ENCODE data around the gene WDFY1.
A peak's percentile ranks its signal among the peaks of the same experiment; 100 is the strongest.
"Not testable (repeated sequence)": the region's sequence is repeated elsewhere in the genome, so short reads cannot be mapped to it uniquely, and the experiment has no call there.

The WDFY1 gene

DNA sequence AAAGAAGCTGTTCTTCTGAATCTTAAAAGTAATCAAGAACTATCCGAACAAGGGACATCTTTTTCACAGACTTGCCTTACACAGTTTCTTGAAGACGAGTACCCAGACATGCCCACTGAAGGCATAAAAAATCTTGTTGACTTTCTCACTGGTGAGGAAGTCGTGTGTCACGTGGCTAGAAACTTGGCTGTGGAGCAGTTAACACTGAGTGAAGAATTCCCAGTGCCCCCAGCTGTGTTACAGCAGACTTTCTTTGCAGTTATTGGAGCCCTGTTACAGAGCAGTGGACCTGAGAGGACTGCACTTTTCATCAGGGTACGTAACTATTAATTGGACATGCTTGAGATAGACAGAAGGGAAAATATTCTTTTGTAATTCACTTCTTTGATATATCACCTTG lies 14.6 kb upstream of the WDFY1 start:
- DNase-seq (ENCODE audit: low read depth in 2 of 3, low spot score in 2 of 3): no peak

- peak; percentile 90 to 99 (median 96) for DNase-seq (ENCODE audit: low read depth in 2 of 3, low spot score in 2 of 3)
These were observed 12.1 kb upstream of the WDFY1 start, which contains the start of gene MRPL44 for GRCh38 chr2:223957092-223957851. MRPL44 (plus strand) TSS chr2:223957463; CDS start chr2:223957473, 10 bp downstream.

DNA sequence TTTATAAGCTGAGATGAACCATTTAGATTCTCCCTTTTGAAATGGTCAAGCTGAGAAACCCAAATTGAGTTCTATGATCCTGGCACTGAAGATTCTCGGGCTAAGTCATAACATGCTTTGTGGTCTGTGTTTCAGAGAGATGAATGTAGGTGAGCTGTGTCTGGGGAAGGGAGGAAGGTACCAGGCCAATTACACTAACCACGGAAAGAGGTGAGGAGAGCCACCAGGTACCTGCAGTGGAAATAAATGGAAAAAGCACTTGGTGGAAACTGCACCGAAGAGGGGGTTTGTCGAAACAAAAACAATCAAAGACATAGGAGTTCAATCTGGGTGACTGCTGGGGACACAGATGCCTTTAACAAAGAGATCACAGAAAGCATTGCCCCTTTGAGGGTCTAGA lies 11.2 kb upstream of the WDFY1 start:
- no peak for DNase-seq (ENCODE audit: low read depth in 2 of 3, low spot score in 2 of 3)

- no peak for DNase-seq (ENCODE audit: low read depth in 2 of 3, low spot score in 2 of 3)
These were observed 9.3 kb upstream of the WDFY1 start for GRCh38 chr2:223954401-223954800.

GRCh38 chr2:223952280-223952968 lies 7.3 kb upstream of the WDFY1 start:
- no peak for DNase-seq (ENCODE audit: low read depth in 2 of 3, low spot score in 2 of 3)

GRCh38 chr2:223950448-223951347 lies 5.6 kb upstream of the WDFY1 start:
- DNase-seq (ENCODE audit: low read depth in 2 of 3, low spot score in 2 of 3): no peak

- no peak for DNase-seq (ENCODE audit: low read depth in 2 of 3, low spot score in 2 of 3)
These were observed 4.2 kb upstream of the WDFY1 start for GRCh38 chr2:223949241-223949840.

DNA sequence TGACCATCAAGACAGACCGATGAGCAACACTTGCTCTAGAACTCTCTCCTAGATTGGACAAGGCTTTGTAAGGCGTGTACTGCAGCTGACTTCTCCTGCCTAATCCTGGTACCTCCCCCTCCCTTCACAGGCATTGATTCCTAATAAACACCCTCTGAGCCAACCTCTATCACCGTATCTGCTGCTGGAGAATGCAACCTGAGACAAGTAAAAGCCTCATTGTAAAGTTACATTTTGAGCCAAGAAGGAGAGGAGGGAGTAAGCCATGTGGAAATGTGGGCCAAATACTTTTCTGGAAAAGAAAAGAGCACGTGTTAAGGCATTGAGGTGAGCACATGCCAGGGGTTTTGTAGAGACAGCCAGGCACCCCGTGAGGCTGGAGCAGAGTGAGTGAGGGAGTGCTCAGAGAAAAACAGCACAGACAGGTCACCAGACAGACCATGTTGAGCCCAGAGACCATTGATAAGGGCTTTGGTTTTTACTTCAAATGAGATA lies 2.6 kb upstream of the WDFY1 start:
- no peak for DNase-seq (ENCODE audit: low read depth in 2 of 3, low spot score in 2 of 3)

GRCh38 chr2:223945755-223946154 lies 620 bp upstream of the WDFY1 start:
- no peak for DNase-seq (ENCODE audit: low read depth in 2 of 3, low spot score in 2 of 3)

DNA sequence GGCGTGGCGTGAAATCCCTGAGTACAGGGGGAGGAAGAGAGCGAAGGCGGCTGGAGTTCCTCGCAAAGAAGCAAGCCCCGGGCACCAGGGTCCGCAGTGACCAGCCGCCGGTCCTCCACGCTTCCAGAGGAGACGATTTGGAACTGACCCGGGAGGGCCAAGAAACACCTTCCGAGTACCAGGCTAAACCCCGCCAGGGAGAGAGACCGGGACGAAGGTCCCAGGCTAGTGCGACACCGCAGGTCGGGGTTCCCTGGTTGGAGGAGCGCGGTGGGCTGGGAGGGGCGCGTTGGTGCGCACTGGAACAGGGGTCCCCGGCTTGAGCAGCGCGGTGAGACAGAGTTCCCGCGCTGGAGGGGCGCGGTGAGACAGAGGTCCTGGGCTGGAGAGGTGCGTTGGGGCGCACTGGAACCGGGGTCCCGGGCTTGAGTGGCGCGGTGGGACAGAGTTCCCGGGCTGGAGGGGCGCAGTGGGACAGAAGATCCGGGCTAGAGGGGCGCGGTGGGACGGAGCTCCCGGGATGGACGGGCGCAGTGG lies 901 bp downstream of the WDFY1 start:
- no peak for DNase-seq (ENCODE audit: low read depth in 2 of 3, low spot score in 2 of 3)

DNA sequence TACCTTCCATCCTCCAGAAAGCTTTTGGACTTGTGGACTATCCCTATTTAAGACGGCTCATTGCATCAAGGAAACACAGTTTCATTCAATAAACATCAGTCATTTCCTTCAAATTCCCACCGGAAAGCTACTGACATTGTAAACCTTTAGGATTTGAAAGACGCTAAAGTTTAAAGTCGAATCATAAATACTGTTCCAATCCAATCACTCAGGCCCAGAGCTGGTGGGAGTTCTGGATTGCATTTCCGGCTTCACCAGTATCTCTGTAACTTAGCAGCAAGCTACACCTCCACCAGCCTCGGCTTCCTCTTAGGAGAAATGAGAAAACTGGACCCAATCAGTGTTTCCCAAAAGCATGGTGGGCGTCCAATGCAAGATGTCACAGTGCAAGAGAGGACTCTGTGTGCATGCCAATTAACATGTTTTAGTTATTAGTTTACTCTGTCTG lies 1.6 kb downstream of the WDFY1 start:
- DNase-seq (ENCODE audit: low read depth in 2 of 3, low spot score in 2 of 3): no peak

DNA sequence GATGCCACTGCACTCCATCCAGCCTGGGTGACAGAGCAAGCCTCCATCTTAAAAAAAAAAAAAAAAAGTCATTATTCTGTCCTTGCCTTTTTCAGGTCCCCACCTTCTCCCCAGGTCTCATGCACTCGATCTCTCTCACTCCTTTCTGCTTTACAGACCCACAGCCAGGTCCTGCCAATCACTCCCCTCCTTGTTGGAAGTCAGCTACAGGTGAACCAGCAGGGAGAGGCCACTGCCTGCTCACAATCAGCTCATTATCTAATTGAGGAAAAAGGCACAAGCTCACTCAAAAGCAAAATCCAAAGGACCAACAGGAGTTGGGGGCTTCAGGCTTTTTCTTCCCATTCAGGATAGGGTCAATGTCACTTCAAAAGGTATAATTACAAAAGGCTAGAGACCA lies 2.0 kb downstream of the WDFY1 start:
- no peak for DNase-seq (ENCODE audit: low read depth in 2 of 3, low spot score in 2 of 3)

DNA sequence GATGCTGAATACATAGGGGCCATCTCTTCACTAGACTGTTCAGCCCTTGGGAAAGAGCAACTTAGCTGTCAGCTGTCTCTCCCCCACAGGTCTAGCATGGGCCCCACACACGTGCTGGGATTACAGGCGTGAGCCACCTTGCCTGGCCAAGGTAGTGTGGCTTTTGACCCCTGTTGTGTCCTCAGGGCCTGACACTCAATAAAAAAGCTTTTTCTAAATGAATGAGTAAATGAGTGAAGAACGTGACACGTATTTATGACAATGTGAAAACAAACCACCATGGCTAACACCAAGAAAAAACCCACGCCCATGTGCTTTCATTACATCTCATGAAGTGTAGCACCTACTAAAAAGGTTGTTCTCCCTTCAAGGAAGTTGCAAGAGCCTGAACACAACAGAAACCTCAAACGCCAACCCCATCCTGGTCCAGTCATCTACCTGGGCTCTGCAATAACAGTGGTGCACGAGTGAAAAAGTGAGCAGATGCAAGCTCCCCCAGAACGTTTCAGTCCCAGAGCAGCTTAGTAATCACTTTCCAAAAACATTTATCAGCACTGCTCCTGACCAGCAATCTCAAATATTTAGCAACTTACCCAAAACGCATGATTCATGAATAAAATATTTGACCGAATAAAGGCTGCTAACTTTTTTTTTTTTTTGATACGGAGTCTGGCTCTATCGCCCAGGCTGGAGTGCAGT lies 3.4 kb downstream of the WDFY1 start:
- DNase-seq (ENCODE audit: low read depth in 2 of 3, low spot score in 2 of 3): peak in 1 of 3 experiments; percentile 50

DNA sequence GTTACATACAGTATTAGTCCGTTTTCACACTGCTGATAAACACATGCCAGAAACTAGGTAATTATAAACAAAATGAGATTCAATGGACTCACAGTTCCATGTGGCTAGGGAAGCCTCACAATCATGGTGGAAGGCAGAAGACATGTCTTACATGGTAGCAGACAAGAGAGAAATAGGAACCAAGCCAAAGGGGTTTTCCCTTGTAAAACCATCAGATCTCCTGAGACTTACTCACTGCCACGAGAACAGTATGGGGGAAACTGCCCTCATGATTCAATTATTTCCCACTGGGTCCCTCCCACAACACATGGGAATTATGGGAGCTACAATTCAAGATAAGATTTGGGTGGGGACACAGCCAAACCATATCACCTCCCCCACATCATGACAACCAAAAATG lies 5.7 kb downstream of the WDFY1 start:
- DNase-seq (ENCODE audit: low read depth in 2 of 3, low spot score in 2 of 3): not testable (repeated sequence)

- no peak for DNase-seq (ENCODE audit: low read depth in 2 of 3, low spot score in 2 of 3)
These were observed 7.6 kb downstream of the WDFY1 start for GRCh38 chr2:223937535-223937934.

GRCh38 chr2:223936862-223937326 lies 8.2 kb downstream of the WDFY1 start:
- no peak for DNase-seq (ENCODE audit: low read depth in 2 of 3, low spot score in 2 of 3)

- DNase-seq (ENCODE audit: low read depth in 2 of 3, low spot score in 2 of 3): no peak
These were observed 9.5 kb downstream of the WDFY1 start for GRCh38 chr2:223935459-223936125.

DNA sequence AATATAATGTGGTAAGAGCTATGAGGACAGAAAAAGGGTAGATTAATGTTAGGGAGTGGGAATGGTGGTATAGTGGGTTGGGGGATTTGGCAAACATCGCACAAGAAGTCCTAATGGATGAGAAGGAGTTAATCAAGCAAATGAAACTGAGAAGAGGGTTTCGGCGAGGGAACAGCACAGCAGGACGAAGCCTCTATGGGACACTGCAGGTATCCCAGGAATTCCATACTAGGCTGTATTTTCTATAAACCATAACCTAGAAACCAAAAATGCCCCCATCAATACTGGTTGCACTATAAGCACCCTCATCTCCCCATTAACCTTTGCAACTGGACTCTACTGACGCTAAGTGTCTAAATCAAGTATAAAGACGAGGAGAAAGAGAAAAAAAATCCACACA lies 10.3 kb downstream of the WDFY1 start:
- DNase-seq (ENCODE audit: low read depth in 2 of 3, low spot score in 2 of 3): no peak

All from activated CD8-positive, alpha-beta memory T cell treated with anti-CD3 and anti-CD28 coated beads for 48 hours (primary cell).